PC-3 (cell line): ENCODE results near the gene NTN4. TPM values are rescaled to one million over a fixed set of nuclear protein-coding genes. Genes with fewer than 3 reads are reported as not detected.

Experiments used
- ATAC-seq: fragments of 200-7000 bp; cut with Tn5 transposase; 2 replicates; pipeline ENCODE4 v1.9.1; 2020; ENCODE audit warnings: mild to moderate bottlenecking, moderate library complexity
- BruUV-seq: library from RNA; stranded (reverse); fragments of 400-500 nt; replicated peaks from 2 replicates; lab custom pipeline; 2021; lab: Mats Ljungman, UMichigan
- CTCF ChIA-PET: fragments of 300-600 bp; sonication (Branson Sonifier 250); formaldehyde crosslinking; loops from one replicate; lab custom pipeline; 2022; ENCODE audit warnings: antibody characterized with exemption; lab: Charles Lee
- POLR2A ChIA-PET: fragments of 300-600 bp; sonication (Branson Sonifier 250); formaldehyde crosslinking; loops from one replicate; lab custom pipeline; 2022; ENCODE audit warnings: antibody characterized with exemption; ENCODE audit not compliant: unreplicated experiment; lab: Charles Lee
- DNase-seq: peaks from one replicate; pipeline ENCODE4 v3.0.0-alpha.2; 2015
- H2AFZ ChIP-seq: fragments of 300-600 bp; sonication (generic); 2 replicates; pipeline ENCODE4 v1.6.0; 2016; ENCODE audit warnings: antibody characterized with exemption, low read length
- H3F3A ChIP-seq: fragments of 300-600 bp; sonication (generic); one replicate; pipeline ENCODE4 v1.6.0; 2017; ENCODE audit warnings: antibody characterized with exemption, low read length, control low read depth, mild to moderate bottlenecking; ENCODE audit not compliant: unreplicated experiment
- H3K27ac ChIP-seq: fragments of 300-600 bp; sonication (generic); 2 replicates; pipeline ENCODE4 v1.5.1; 2016; ENCODE audit warnings: mild to moderate bottlenecking, low read length
- H3K27me3 ChIP-seq: fragments of 300-600 bp; sonication (generic); 2 replicates; pipeline ENCODE4 v1.6.1; 2016; ENCODE audit warnings: low read length, mixed read lengths
- H3K36me3 ChIP-seq: fragments of 300-600 bp; sonication (generic); 2 replicates; pipeline ENCODE4 v1.6.1; 2016; ENCODE audit warnings: low read depth, mixed run types, low read length, mixed read lengths
- H3K4me1 ChIP-seq: fragments of 300-600 bp; sonication (generic); 2 replicates; pipeline ENCODE4 v1.5.1; 2016; ENCODE audit warnings: low read length; ENCODE audit not compliant: insufficient read depth
- H3K4me2 ChIP-seq: fragments of 300-600 bp; sonication (generic); 2 replicates; pipeline ENCODE4 v1.6.0; 2016; ENCODE audit warnings: low read length
- H3K4me3 ChIP-seq: fragments of 300-600 bp; sonication (generic); 2 replicates; pipeline ENCODE4 v1.5.1; 2016; ENCODE audit warnings: mild to moderate bottlenecking, low read length, mixed read lengths
- H3K79me2 ChIP-seq: fragments of 300-600 bp; sonication (generic); 2 replicates; pipeline ENCODE4 v1.6.1; 2017; ENCODE audit warnings: low read length, mixed read lengths
- H3K9ac ChIP-seq: fragments of 300-600 bp; sonication (generic); 2 replicates; pipeline ENCODE4 v1.6.0; 2016; ENCODE audit warnings: mild to moderate bottlenecking, low read length
- H3K9me2 ChIP-seq: fragments of 300-600 bp; sonication (generic); replicated peaks from 2 replicates; pipeline ENCODE4 v1.6.1; 2016; ENCODE audit warnings: mixed run types, low read length, mixed read lengths
- H3K9me3 ChIP-seq: fragments of 300-600 bp; sonication (generic); 2 replicates; pipeline ENCODE4 v1.6.1; 2016; ENCODE audit warnings: low read length, mixed read lengths
- H4K20me1 ChIP-seq: fragments of 300-600 bp; sonication (generic); 2 replicates; pipeline ENCODE4 v1.6.1; 2016; ENCODE audit warnings: low read length, mixed read lengths
- EZH2 ChIP-seq: fragments of 300-600 bp; sonication (generic); IDR thresholded peaks from one replicate; pipeline ENCODE4 v1.6.1; 2017; ENCODE audit warnings: antibody characterized with exemption, mild to moderate bottlenecking, low read length; ENCODE audit not compliant: unreplicated experiment
- EZH2phosphoT487 ChIP-seq: fragments of 300-600 bp; sonication (generic); IDR thresholded peaks from 2 replicates; pipeline ENCODE4 v1.6.1; 2018; ENCODE audit warnings: mild to moderate bottlenecking, antibody characterized with exemption, low read length, borderline replicate concordance
- intact Hi-C: fragments of 100-400 bp; cut with micrococcal nuclease; formaldehyde crosslinking; loops from 2 replicates; pipeline ENCODE4 v1.9.0; 2023
- total RNA-seq: library from RNA; depleted of rRNA; stranded (reverse); fragments of >200 nt; gene quantifications from 2 replicates; pipeline ENCODE4 v1.2.3, GENCODE V29; 2014
- TF ChIP-seq, protein P1 (sequence below): fragments of 300-600 bp; sonication (generic); conservative IDR thresholded peaks from 2 replicates; pipeline ENCODE4 v1.5.1; 2017; ENCODE audit warnings: antibody characterized with exemption, low read depth, mild to moderate bottlenecking, low read length

NTN4 gene
- total RNA-seq, 1 experiment from 2014 or later: 39.6 TPM

DNA sequence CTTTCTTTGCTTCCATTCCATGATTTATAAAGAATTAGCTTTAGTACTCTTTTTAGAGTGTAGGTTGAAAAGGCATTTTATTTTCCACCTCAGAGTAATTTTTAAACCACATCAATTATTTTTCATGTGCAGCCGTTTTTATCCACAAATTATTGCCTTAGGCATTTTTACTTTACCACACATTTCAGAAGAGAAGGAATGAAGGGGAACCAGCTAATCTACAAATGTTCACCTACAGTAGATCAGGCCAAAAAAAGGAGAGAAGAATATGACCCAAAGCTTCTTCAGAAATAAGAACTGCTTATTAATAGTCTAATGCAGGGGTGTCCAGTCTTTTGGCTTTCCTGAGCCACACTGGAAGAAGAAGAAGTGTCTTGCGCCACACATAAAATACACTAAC is 19.8 kb upstream of the NTN4 start:
- TF ChIP-seq, protein P1, sequence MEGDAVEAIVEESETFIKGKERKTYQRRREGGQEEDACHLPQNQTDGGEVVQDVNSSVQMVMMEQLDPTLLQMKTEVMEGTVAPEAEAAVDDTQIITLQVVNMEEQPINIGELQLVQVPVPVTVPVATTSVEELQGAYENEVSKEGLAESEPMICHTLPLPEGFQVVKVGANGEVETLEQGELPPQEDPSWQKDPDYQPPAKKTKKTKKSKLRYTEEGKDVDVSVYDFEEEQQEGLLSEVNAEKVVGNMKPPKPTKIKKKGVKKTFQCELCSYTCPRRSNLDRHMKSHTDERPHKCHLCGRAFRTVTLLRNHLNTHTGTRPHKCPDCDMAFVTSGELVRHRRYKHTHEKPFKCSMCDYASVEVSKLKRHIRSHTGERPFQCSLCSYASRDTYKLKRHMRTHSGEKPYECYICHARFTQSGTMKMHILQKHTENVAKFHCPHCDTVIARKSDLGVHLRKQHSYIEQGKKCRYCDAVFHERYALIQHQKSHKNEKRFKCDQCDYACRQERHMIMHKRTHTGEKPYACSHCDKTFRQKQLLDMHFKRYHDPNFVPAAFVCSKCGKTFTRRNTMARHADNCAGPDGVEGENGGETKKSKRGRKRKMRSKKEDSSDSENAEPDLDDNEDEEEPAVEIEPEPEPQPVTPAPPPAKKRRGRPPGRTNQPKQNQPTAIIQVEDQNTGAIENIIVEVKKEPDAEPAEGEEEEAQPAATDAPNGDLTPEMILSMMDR: no peak
- TF ChIP-seq EZH2phosphoT487 (no peak), EZH2 (no peak)

DNA sequence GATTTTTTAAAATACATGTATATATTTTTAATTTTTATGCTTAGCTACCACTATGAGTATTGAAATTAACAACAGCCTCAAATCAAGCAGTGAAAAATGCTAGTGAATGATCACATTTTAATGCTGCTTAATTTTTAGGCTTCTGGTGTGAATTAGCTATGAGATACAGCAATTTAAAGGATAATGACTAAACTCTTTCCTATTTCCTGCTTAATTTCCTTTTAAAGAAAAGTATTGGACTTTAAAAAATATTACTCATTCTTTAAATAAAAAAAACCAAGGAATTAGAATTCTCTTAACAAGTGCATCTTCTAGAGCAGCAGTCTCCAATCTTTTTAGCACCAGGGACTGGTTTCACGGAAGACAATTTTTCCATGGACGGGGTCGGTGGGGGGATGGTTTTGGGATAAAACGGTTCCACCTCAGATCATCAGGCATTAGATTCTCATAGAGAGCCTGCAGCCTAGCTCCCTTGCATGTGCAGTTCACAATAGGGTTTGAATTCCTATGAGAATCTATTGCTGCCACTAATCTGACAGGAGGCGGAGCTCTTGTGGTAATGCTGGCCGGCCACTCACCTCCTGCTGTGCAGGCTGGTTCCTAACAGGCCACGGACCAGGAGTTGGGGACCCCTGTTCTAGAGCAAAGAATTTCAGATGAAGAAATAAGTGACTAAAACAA is 18.6 kb upstream of the NTN4 start:
- H4K20me1 ChIP-seq: no peaks in the 10 kb centered on the region
- ChIA-PET CTCF (no interaction called here), POLR2A (interaction anchor here (0.7 kb wide), 1 partner anchor 23 kb away, joined by 3 read pairs; no protein-coding TSS in a partner anchor)
- H3K9me2 ChIP-seq: no peaks in the 10 kb centered on the region
- peak; percentile 29 for DNase-seq
- H3K4me3 ChIP-seq: no peak overlapping the region; the same call in 1 of the 2 replicates
- BruUV-seq: no TSS peak
- H2AFZ ChIP-seq: no peak overlapping the region
- intact Hi-C loops: loop anchor here (5.0 kb wide), 1 partner anchor 162 kb away; no protein-coding TSS in a partner anchor
- ATAC-seq: no peak
- H3K4me2 ChIP-seq: 0 out of 2 replicates have a peak overlapping the region, but pooled peaks have one; percentile 22
- peak overlapping the region; percentile 88 for H3K9ac ChIP-seq
- H3K36me3 ChIP-seq: no peaks in the 10 kb centered on the region
- H3K9me3 ChIP-seq: no peaks in the 10 kb centered on the region
- no peaks in the 10 kb centered on the region for H3K79me2 ChIP-seq
- H3F3A ChIP-seq: peaks cover 19% of the 10 kb centered on the region
- TF ChIP-seq EZH2phosphoT487 (no peak), EZH2 (no peak)
- TF ChIP-seq, protein P1: no peak
- peaks cover 51% of the 10 kb centered on the region for H3K4me1 ChIP-seq
- H3K27me3 ChIP-seq: no peaks in the 10 kb centered on the region
- peak overlapping the region; percentile 98 for H3K27ac ChIP-seq

More for the DNA sequence above, 19.8 kb upstream of the NTN4 start:
- Histone ChIP-seq H3K9ac (peak overlapping the region; percentile 88; the same call in 1 of the 2 replicates), H3K4me1 (peaks cover 44% of the 10 kb centered on the region), H3K9me3 (no peaks in the 10 kb centered on the region), H2AFZ (0 out of 2 replicates have a peak overlapping the region, but pooled peaks have one; percentile 20), H3K4me2 (0 out of 2 replicates have a peak overlapping the region, but pooled peaks have one; percentile 21), H3K9me2 (no peaks in the 10 kb centered on the region), H3K27me3 (no peaks in the 10 kb centered on the region), H3K36me3 (no peaks in the 10 kb centered on the region), H3K4me3 (no peak overlapping the region), H4K20me1 (no peaks in the 10 kb centered on the region), H3F3A (peaks cover 17% of the 10 kb centered on the region), H3K79me2 (no peaks in the 10 kb centered on the region), H3K27ac (peak overlapping the region; percentile 38)
- intact Hi-C loops: no loop called here
- CTCF ChIA-PET: no interaction called here
- POLR2A ChIA-PET: interaction anchor here (0.6 to 0.7 kb wide), 2 partner anchors 9 to 377 kb away, joined by 3 to 8 read pairs; no protein-coding TSS in a partner anchor
- no TSS peak for BruUV-seq
- ATAC-seq (no peak), DNase-seq (peak; percentile 33)

DNA sequence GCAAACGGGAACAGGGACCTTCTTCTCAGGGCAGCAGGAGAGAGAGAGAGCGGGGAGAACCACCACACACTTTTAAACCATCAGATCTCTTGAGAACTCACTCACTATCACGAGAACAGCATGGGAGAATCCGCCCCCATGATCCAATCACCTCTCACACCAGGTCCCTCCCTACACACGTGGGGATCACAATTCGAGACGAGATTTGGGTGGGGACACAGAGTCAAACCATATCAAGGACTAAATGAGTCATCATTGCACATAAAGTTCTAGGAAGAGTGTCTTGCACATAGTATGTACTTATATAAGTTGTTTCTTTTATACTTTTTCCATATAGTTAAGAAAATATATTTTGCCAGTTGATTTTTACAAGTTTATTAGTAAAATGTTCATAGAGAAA is 17.6 kb upstream of the NTN4 start:
- no peaks in the 10 kb centered on the region for H4K20me1 ChIP-seq
- H3K4me1 ChIP-seq: peaks cover 61% of the 10 kb centered on the region
- peak overlapping the region; percentile 98 for H3K27ac ChIP-seq
- H3K36me3 ChIP-seq: no peaks in the 10 kb centered on the region
- peak overlapping the region; percentile 88 for H3K9ac ChIP-seq
- H3K79me2 ChIP-seq: no peaks in the 10 kb centered on the region
- TF ChIP-seq EZH2phosphoT487: no peak
- no TSS peak for BruUV-seq
- H3K9me2 ChIP-seq: no peaks in the 10 kb centered on the region
- ATAC-seq: no peak
- no peak for DNase-seq
- CTCF ChIA-PET: no interaction called here
- no peaks in the 10 kb centered on the region for H3K27me3 ChIP-seq
- no peak overlapping the region for H2AFZ ChIP-seq
- H3K4me3 ChIP-seq: no peak overlapping the region
- H3K9me3 ChIP-seq: no peaks in the 10 kb centered on the region
- intact Hi-C loops: loop anchor here (5.0 kb wide), 1 partner anchor 161 kb away; no protein-coding TSS in a partner anchor
- H3F3A ChIP-seq: peaks cover 19% of the 10 kb centered on the region
- H3K4me2 ChIP-seq: no peak overlapping the region
- POLR2A ChIA-PET: no interaction called here
